ENCODE results near the gene PACS2.
A peak's percentile ranks its signal among the peaks of the same experiment; 100 is the strongest.

The PACS2 gene

DNA sequence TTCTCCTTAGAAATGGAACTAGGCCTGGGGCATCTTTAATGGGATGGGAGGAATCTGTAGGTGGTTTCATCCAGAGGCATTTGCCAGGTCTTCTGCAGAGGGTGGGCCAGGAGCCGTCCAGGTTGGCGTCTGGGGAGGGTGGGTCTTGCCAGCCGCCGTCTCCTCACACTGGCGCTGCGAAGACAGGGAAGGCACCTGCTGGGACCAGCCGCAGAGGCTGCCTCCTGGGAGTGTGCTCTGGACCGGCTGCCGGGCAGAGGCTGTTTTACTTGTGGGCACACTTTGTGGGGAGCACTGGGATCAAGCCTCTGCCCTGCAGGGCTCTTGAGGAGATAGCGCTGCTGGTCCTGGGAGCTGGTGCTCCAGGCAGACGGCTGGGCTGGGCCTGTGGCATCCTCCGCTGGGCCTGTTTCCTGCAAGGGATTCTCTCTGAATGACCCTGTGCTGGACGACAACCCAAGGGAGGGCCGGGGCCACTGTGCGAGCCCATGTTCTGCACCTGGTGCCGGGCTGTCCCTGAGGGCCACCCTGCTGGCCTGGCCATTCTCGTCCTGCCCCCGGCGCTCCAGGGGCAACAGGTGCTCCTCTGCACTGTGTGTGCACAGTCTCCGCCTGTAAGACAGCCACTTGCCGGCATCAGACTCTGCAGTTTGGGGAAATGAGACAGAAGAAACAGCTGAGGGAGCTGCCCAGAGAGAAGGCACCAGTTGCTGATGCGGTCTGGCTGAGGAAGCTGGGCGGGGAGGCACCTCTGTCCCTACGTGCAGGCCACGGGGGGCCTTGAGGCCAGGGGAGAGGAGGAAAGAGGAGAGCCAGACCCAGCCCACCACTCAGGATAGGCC, 73.8 kb downstream of the PACS2 start:
- no peak for DNase-seq (ENCODE audit: low spot score)

GRCh38 chr14:105388976-105389375, 74.4 kb downstream of the PACS2 start:
- no peak for DNase-seq (ENCODE audit: low spot score)

DNA sequence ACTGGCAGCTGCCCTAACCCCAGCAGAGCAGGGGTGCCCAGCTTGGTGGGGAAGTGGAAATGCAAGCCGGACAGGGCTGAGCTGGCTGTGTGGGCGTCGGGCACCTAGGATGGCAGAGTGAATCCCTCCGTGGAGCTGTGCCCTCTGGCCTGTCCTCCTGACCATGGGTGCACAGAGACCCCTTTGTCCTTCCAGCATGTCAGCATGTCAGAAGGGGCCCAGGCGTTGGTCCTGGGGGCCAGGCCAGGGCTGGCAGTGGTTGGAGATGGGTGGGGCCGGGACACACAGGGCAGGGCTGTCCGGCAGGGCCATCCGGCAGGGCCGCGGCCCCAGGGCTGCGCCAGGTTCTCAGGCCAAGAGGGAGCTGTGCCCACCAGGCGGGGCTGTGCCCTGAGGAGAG, 75.0 kb downstream of the PACS2 start:
- no peak for DNase-seq (ENCODE audit: low spot score)

- no peak for DNase-seq (ENCODE audit: low spot score)
Measured at GRCh38 chr14:105389976-105390848, 75.7 kb downstream of the PACS2 start.

DNA sequence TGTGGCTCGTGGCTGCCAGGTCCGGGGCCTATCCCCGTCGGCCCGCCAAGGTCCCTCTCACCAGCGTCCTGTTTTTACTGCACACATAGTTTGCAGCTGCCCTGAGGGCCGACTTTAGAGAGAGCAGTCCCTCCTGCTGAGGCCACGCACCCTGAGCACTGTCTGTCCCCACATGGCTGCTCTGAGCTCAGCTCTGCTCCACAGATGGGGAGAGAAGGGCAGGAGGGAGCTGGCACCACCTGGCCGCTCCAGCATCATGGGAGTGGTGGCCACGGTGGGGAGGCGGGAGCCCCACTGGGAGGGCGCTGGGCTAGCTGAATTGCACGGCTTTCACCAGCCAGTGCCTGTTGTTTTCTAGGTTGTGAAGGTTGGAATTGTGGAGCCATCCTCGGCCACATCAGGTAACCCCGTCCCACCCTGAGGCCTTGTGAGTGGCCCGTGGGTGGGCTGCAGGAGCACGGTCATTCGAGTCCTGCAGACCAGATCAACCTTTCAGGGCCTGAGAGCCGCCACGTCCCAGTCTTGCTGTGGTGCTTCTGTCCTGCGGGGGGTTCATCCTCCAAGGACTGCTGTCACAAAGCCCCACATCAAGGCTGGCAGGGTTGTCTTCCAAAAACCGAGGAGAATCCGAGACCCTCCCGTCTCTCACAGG, 76.4 kb downstream of the PACS2 start:
- DNase-seq (ENCODE audit: low spot score) = no peak

- DNase-seq (ENCODE audit: low spot score) = no peak
Measured at GRCh38 chr14:105391541-105391940, 77.0 kb downstream of the PACS2 start.

DNA sequence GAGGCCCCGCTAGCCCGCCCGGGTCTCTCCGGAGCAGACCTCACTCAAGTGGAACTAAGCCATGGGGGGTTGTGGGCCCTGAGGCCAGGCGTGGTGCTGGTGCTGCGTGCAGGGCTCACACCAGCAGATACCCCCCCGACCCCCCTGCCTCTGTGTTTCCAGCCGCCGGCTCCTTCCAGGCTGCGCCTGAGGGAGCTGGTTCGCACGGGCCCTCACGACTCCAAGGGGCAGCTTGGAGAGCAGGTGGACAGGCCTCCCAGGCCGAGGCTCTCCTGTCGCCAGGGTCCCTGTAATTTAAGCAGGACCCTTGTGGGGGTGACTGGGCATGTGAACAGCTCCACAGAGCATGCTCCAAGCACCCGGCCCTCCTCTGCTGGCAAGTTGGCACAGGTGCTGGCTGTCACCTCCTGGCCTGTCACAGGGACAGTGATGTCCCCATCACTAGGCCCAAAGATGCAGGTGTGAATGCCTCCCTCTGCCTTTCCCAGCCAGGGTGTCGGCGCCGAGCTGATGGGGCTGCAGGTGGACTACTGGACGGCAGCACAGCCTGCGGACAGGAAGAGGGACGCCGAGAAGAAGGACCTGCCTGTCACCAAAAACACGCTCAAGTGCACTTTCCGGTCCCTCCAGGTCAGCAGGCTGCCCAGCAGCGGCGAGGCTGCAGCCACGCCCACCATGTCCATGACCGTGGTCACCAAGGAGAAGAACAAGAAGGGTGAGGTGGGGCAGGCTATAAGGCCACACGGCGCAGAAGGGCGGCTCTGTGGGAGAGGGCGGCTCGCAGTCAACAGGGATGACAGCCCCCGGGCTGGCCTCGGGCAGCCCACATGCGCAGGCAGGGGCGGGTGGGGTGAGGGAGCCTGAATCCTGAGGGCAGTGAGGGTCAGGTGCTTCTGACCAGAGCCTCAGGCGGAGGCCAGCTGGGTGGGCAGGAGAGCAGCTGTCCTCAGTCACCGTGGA, 77.9 kb downstream of the PACS2 start:
- DNase-seq (ENCODE audit: low spot score) = no peak

DNA sequence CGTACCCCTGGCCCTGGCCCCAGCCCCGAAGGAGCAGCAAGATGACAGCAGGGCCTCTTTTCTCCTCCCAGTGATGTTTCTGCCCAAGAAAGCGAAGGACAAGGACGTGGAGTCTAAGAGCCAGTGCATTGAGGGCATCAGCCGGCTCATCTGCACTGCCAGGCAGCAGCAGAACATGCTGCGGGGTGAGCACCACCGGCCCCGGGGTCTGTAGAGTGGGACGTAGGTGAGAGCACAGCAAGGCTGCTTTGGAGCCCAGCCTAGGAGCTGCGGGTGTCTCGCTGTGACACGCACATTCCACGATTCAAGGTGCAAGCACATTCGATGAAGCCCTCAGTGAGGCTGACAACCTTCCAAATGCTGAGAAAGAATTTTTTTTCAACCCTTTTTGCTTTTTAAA, 78.6 kb downstream of the PACS2 start:
- no peak for DNase-seq (ENCODE audit: low spot score)

DNA sequence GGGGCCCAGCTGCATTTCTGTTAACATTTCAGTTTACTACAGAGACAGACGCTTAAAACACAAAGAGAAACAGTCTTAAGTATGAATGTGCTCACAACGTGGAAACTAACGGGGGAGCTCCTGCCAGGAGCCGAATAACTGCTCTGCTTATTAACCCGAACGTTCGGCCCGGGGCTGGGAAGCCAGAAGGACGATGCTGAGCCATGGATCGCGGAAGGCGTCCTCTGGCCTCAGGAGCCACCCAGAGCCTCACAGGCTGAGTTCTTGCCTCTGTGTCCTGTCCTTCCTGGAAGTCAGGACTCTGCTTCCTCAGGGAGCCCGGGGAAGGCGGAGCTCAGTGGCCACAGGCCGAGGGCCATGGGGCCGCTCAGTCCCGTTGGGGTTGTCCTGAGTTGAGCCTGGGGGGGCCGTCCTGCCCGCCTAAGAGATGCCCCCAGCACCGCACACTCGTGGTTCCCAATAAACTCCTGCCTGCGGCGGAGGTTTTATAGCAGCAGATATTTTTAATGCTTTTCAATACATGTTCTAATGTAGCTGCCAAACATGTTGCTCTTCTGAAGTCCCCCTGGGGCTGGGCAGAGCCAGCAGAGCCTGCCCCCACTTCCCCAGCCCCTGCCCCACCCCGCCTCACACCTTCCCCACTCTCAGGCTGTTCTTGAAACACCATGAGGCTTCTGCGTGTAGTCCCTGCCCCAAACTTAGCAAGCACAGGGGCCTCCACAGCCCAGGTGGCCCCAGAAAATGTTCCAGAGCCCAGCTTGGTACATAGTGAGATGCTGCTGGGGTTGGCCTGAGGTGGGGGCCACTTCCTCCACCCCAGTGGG, 80.4 kb downstream of the PACS2 start:
- DNase-seq (ENCODE audit: low spot score) = no peak

DNA sequence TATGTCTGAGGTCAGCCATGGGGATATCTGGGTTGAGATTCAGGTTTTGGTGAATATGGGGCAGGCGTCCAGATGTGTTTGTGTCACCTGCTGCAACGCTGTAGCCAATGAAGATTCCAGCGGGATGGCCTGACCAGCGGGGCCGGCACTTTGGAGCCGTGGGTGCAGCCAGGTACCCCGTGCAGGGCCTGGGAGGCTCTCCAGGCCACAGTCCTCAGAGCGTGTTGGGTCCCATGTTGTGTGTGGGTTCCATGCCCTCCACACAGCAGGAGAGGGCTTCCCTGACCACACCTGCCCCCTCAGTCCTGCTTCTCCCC, 80.9 kb downstream of the PACS2 start:
- DNase-seq (ENCODE audit: low spot score) = no peak

DNA sequence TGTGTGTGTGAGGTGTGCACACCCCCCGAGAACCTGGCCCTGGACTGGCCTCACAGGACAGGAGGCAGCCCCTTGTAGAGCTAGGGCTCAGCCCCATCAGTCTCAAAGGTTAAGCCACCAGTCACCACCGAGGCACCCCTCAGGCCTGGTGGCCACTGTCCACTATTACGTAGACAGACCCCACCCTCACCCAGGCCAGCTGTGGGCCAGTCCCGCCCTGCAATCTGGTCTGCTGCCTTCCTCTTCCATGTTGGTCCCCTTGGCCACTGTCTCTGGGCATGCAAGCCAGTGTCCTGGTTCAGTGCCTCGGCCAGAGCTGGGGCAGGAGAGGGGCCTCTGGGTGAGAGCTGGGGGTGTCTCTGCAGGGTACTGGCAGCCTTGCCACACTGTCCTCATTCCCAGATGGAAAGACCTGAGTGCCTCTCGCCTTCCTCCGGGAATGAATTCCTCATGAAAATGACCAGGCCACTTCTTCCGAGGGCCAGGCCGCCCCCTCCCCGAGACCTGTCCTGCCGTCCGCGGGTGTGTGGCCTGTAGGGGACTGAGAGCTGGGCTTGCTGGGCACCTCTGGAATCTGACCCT, 82.9 kb downstream of the PACS2 start:
- no peak for DNase-seq (ENCODE audit: low spot score)

GRCh38 chr14:105398044-105398725, 83.6 kb downstream of the PACS2 start, which contains the start of gene TEX22:
TEX22 (plus strand) TSS chr14:105398538; CDS start chr14:105399341, 803 bp downstream.
- DNase-seq (ENCODE audit: low spot score) = peak; percentile 94

GRCh38 chr14:105398726-105399465, 84.3 kb downstream of the PACS2 start:
- peak; percentile 18 for DNase-seq (ENCODE audit: low spot score)

DNA sequence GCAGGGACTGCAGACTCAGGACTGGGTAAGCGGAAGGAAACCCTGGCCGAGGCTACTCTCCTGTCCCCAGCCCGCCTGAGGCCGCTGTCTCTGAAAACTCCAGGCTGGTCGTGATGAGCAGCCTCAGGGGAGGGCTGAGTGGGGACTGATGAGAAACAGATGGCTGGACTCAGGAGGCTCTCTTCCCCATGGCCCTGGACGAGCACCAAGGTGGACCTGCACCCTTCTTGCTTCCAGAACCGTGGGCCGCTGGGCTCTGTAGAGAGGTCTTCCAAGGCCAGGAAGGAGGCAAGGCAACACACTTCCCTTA, 84.9 kb downstream of the PACS2 start:
- no peak for DNase-seq (ENCODE audit: low spot score)

DNA sequence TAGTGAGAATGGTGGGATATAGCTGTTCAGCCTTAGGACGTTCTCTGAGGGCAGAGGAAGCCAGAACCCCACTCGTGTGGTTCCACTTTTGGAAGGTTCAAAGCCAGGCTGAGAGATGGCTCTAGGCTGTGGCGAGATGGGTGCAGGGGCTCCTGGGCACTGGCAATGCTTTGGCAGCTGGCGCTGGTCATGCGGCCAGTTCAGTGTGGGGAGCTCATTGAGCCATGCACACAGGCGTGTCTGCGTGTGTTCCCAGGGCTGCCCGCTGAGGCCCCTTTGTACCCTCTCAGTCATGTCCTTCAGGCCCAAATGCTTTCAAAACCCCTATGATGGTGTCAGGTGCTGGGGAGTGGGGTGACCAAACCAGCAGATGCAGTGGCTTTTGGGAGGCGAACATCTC, 85.5 kb downstream of the PACS2 start:
- no peak for DNase-seq (ENCODE audit: low spot score)

GRCh38 chr14:105401699-105402098, 87.2 kb downstream of the PACS2 start:
- DNase-seq (ENCODE audit: low spot score) = no peak

- no peak for DNase-seq (ENCODE audit: low spot score)
Measured at GRCh38 chr14:105408592-105408991, 94.0 kb downstream of the PACS2 start.

DNA sequence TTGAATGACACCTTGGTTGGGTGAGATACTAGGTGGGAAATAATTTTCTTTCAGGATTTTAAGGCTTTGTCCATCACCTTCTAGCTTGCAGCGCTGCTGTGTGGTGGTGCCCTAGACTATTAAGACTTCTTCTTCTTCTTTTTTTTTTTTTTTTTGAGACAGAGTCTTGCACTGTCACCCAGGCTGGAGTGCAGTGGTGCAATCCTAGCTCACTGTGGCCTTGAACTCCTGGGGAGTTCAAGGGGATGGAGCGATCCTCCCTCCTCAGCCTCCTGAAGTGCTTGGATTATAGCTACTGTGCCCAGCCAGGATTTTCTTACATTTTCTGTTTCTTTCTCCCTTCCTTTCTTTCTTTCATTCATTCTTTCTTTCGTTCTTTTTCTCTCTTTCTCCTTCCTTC, 94.8 kb downstream of the PACS2 start:
- DNase-seq (ENCODE audit: low spot score) = no peak

DNA sequence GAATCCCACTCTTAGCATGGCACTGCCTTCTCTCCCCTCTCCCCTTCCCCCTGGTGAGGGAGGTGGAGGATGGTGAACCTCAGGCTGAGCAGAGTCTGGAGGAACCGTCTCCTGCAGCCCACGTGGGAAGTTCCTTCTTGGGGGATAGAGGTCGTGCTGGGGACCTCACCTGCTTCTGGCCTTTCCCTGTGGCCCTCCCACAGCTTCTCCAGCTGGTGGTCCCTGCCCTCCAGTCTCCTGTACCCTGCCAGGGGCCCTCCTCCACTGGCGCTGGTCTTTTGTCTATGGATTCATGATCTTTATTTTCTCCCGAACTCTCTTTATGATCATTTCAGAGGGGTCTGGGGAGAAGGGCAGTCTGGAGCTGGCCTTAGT, 96.1 kb downstream of the PACS2 start:
- no peak for DNase-seq (ENCODE audit: low spot score)

Measured in AG08395 (cell line).